Naive thymus-derived CD4-positive, alpha-beta T cell (primary cell): Measurements from ENCODE around the gene LPP. TPM values are rescaled to one million over a fixed set of nuclear protein-coding genes. Genes with fewer than 3 reads are reported as not detected.
A peak's percentile ranks its signal among the peaks of the same experiment; 100 is the strongest.

Experiments
- ATAC-seq: fragments of 150-1000 bp; cut with Tn5 transposase; 2 replicates; pipeline ENCODE4 v1.10.0; 2021; ENCODE audit warnings: mild to moderate bottlenecking, moderate library complexity
- CTCF ChIA-PET: fragments of 350-600 bp; sonication (Branson Sonifier 250); formaldehyde crosslinking; loops from one replicate; lab custom pipeline; 2021; ENCODE audit warnings: antibody characterized with exemption; lab: Charles Lee
- POLR2A ChIA-PET: fragments of 350-600 bp; sonication (Branson Sonifier 250); formaldehyde crosslinking; loops from one replicate; lab custom pipeline; 2021; ENCODE audit warnings: antibody characterized with exemption, inconsistent platforms; lab: Charles Lee
- DNase-seq, 9 donors: peaks; one replicate each; pipeline versions ENCODE4 v3.0.0 to v3.0.0-alpha.2; 2020 to 2022; ENCODE audit warnings: mixed read lengths in 1 of 9
- H3K27ac ChIP-seq: one replicate; pipeline ENCODE4 v1.7.0; 2013; ENCODE audit warnings: mild to moderate bottlenecking, low read depth, low read length, moderate library complexity
- H3K27me3 ChIP-seq, 2 donors: one replicate each; pipeline ENCODE4 v1.7.0; 2013; ENCODE audit warnings: low read length in 2 of 2, mild to moderate bottlenecking in 2 of 2, moderate library complexity in 2 of 2; ENCODE audit not compliant: control insufficient read depth in 2 of 2, insufficient read depth in 2 of 2
- H3K36me3 ChIP-seq, 3 experiments: 1 replicate in 2 of 3; 2 replicates in 1 of 3; pipeline ENCODE4 v1.7.0; 2013; ENCODE audit warnings: low read length in 3 of 3, mild to moderate bottlenecking in 3 of 3, moderate library complexity in 1 of 3; ENCODE audit not compliant: insufficient read depth in 3 of 3, control insufficient read depth in 2 of 3
- H3K4me1 ChIP-seq, 2 donors: one replicate each; pipeline ENCODE4 v1.7.0; 2013; ENCODE audit warnings: low read length in 2 of 2, mild to moderate bottlenecking in 2 of 2, moderate library complexity in 1 of 2; ENCODE audit not compliant: control insufficient read depth in 2 of 2, insufficient read depth in 2 of 2
- H3K4me3 ChIP-seq: 2 replicates; pipeline ENCODE4 v1.7.0; 2013; ENCODE audit warnings: mild to moderate bottlenecking, low read length
- H3K9me3 ChIP-seq, 3 experiments: 1 replicate in 2 of 3; 2 replicates in 1 of 3; pipeline ENCODE4 v1.7.0; 2013; ENCODE audit warnings: low read length in 3 of 3; ENCODE audit not compliant: control insufficient read depth in 2 of 3
- H3K27ac Mint-ChIP-seq, 9 donors: one replicate each; pipeline ENCODE4 v1.8.0; 2020 to 2022; ENCODE audit warnings: mixed read lengths in 9 of 9, mild to moderate bottlenecking in 8 of 9, moderate library complexity in 5 of 9, inconsistent platforms in 2 of 9
- H3K27me3 Mint-ChIP-seq, 5 donors: one replicate each; pipeline ENCODE4 v1.8.0; 2021 to 2022; ENCODE audit warnings: mixed read lengths in 5 of 5, mild to moderate bottlenecking in 1 of 5
- H3K36me3 Mint-ChIP-seq, 5 donors: one replicate each; pipeline ENCODE4 v1.8.0; 2020 to 2022; ENCODE audit warnings: mixed read lengths in 5 of 5, mild to moderate bottlenecking in 3 of 5, inconsistent platforms in 1 of 5
- H3K4me1 Mint-ChIP-seq, 7 donors: one replicate each; pipeline ENCODE4 v1.8.0; 2020 to 2022; ENCODE audit warnings: mixed read lengths in 7 of 7, mild to moderate bottlenecking in 3 of 7, inconsistent platforms in 1 of 7
- H3K4me3 Mint-ChIP-seq, 10 donors: one replicate each; pipeline ENCODE4 v1.8.0; 2020 to 2022; ENCODE audit warnings: mild to moderate bottlenecking in 10 of 10, mixed read lengths in 10 of 10, moderate library complexity in 6 of 10, inconsistent platforms in 2 of 10
- H3K9me3 Mint-ChIP-seq, 11 donors: one replicate each; pipeline ENCODE4 v1.8.0; 2020 to 2022; ENCODE audit warnings: mixed read lengths in 11 of 11, mild to moderate bottlenecking in 4 of 11, inconsistent platforms in 1 of 11, moderate library complexity in 1 of 11
- intact Hi-C, 2 donors: fragments of 100-400 bp; cut with micrococcal nuclease; formaldehyde crosslinking; loops; one replicate each; pipeline ENCODE4 v1.15.1; 2023
- polyA plus RNA-seq, 2 donors: library from polyadenylated mRNA; unstranded; fragments of 300-500 nt; fragmentation: Illumina TruSeq; gene quantifications; one replicate each; pipeline ENCODE4 v1.2.3, GENCODE V29; 2021
- total RNA-seq, 6 experiments: library from RNA in 5 of 6; stranded (reverse) in 5 of 6; gene quantifications; 1 replicate in 5 of 6; 2 replicates in 1 of 6; pipeline ENCODE4 v1.2.3 and lab custom pipeline; 2021 to 2026

LPP gene
- total and polyA plus RNA-seq, 7 experiments from 2014 or later: 10.3 to 95.2 (median 19.5) TPM

DNA sequence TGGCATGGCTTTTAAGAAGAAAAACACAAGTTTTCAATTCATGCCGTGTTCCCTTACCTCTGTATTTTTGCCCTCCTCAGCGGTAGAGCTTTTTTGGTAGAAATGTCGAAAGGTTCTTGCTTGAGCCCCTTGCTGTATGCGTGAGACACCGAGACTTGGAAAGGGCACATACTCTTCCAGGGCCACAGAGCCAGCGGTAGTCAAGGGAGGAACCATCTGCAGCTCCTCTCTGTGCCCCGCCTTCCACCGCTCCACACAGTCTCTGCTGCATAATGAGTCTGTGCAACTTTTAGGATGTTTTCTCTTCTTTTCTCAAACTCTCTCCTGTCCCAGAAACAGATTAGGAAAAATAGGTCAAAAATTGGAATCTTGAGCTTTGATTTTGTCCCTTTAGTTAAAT, 77.5 kb downstream of the LPP start:
- H3K27me3 Mint-ChIP-seq: no peaks in the 10 kb centered on the region
- intact Hi-C loops: no loop called here
- H3K27me3 ChIP-seq: no peaks in the 10 kb centered on the region
- H3K4me3 Mint-ChIP-seq: no peak overlapping the region
- no peak for ATAC-seq
- no peaks in the 10 kb centered on the region for H3K36me3 ChIP-seq
- H3K9me3 Mint-ChIP-seq: peaks cover 0 to 4% (median 0%) of the 10 kb centered on the region in 11 donors
- ChIA-PET POLR2A (no interaction called here), CTCF (interaction anchor here (0.7 to 0.8 kb wide), 2 partner anchors 84 to 421 kb away, joined by 3 read pairs; no protein-coding TSS in a partner anchor)
- peaks cover 0 to 21% (median 9%) of the 10 kb centered on the region in 7 donors for H3K4me1 Mint-ChIP-seq
- H3K36me3 Mint-ChIP-seq: peaks cover 9 to 62% (median 43%) of the 10 kb centered on the region in 5 donors
- no peak overlapping the region for H3K27ac Mint-ChIP-seq
- no peaks in the 10 kb centered on the region for H3K9me3 ChIP-seq
- no peak for DNase-seq
- H3K4me1 ChIP-seq: no peaks in the 10 kb centered on the region
- no peak overlapping the region for H3K27ac ChIP-seq
- no peak overlapping the region for H3K4me3 ChIP-seq

DNA sequence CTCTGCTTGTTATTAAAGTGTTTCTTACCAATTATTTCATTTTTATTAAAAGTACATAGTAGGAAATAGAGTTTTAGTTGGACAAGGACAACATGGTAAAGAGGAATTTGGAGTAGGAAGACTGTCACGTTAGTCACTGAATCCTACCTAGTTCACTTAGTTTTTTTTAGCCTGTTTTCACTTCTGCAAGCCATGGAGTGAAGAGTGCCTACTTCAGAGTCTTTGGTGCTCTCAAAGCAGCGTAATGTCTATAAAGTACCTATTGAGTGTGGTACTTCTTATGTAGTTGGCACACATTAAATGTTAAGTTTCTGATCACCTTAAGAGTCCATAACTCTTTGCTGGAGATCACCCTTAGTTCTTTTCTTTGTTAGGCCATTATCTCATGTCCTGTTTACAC, 78.7 kb downstream of the LPP start:
- Mint-ChIP-seq H3K27me3 (no peaks in the 10 kb centered on the region), H3K4me1 (peaks cover 7 to 22% (median 14%) of the 10 kb centered on the region in 7 donors), H3K36me3 (peaks cover 9 to 56% (median 40%) of the 10 kb centered on the region in 5 donors), H3K27ac (no peak overlapping the region), H3K9me3 (peaks cover 0 to 4% (median 0%) of the 10 kb centered on the region in 11 donors), H3K4me3 (no peak overlapping the region)
- POLR2A ChIA-PET: no interaction called here
- DNase-seq (no peak), ATAC-seq (no peak)
- no peak overlapping the region for H3K27ac ChIP-seq
- no peaks in the 10 kb centered on the region for H3K36me3 ChIP-seq
- intact Hi-C loops: no loop called here
- no peaks in the 10 kb centered on the region for H3K9me3 ChIP-seq
- no peaks in the 10 kb centered on the region for H3K27me3 ChIP-seq
- no peak overlapping the region for H3K4me3 ChIP-seq
- CTCF ChIA-PET: no interaction called here
- H3K4me1 ChIP-seq: no peaks in the 10 kb centered on the region

DNA sequence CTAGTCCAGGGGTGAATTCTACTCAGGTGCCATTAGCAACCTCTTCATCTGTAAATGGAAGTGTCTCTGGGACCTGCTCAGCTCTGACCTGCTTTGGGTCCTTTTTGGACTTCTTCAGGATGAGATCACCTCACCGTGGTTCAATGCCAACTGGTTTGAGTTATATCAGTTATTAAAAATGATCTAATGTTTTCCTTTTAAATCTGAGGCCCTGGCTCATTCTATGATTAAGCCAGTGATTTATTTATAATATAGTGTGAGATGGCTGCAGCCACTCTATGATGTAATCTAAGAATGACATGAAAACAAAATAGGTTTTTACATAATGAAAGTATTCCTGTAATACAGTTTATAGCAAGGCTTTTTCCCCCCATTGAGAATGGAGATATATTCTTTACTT, 79.4 kb downstream of the LPP start:
- DNase-seq (no peak), ATAC-seq (no peak)
- intact Hi-C loops: no loop called here
- ChIA-PET POLR2A (no interaction called here), CTCF (no interaction called here)
- no peak overlapping the region for H3K4me3 ChIP-seq
- Mint-ChIP-seq H3K4me1 (peaks cover 7 to 26% (median 15%) of the 10 kb centered on the region in 7 donors), H3K27me3 (no peaks in the 10 kb centered on the region), H3K27ac (peak overlapping the region in 1 of 9 donors; percentile 14), H3K4me3 (no peak overlapping the region), H3K9me3 (peaks cover 0 to 4% (median 0%) of the 10 kb centered on the region in 11 donors), H3K36me3 (peaks cover 9 to 49% (median 33%) of the 10 kb centered on the region in 5 donors)
- no peak overlapping the region for H3K27ac ChIP-seq
- no peaks in the 10 kb centered on the region for H3K4me1 ChIP-seq
- H3K9me3 ChIP-seq: no peaks in the 10 kb centered on the region
- no peaks in the 10 kb centered on the region for H3K36me3 ChIP-seq
- H3K27me3 ChIP-seq: no peaks in the 10 kb centered on the region

DNA sequence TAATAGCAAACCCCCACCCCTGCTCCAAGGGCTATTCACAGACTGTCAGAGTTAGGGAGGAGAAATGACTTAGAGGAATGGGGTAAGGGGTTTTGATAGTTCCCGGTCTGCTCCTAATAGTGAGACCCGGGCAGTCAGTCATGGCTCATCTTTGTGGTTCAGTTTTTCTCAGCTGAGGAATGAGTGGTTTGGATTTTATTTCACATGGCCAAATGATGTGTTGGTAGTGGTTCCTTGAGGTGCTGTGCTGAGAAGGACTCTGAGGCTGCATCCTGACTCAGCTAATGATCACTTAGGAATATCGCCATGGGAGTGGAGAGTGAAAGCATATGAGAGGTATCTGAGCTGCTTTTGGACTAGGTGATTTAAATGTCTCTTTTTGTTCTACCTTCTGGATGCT, 80.2 kb downstream of the LPP start:
- H3K4me3 ChIP-seq: no peak overlapping the region
- DNase-seq (no peak), ATAC-seq (no peak)
- no peaks in the 10 kb centered on the region for H3K9me3 ChIP-seq
- H3K27me3 ChIP-seq: no peaks in the 10 kb centered on the region
- no peak overlapping the region for H3K27ac ChIP-seq
- ChIA-PET POLR2A (no interaction called here), CTCF (no interaction called here)
- Mint-ChIP-seq H3K9me3 (peaks cover 0 to 4% (median 0%) of the 10 kb centered on the region in 11 donors), H3K36me3 (peaks cover 9 to 50% (median 32%) of the 10 kb centered on the region in 5 donors), H3K27ac (peak overlapping the region in 1 of 9 donors; percentile 14), H3K4me1 (peaks cover 7 to 27% (median 15%) of the 10 kb centered on the region in 7 donors), H3K4me3 (no peak overlapping the region), H3K27me3 (no peaks in the 10 kb centered on the region)
- no peaks in the 10 kb centered on the region for H3K4me1 ChIP-seq
- H3K36me3 ChIP-seq: no peaks in the 10 kb centered on the region
- intact Hi-C loops: no loop called here

DNA sequence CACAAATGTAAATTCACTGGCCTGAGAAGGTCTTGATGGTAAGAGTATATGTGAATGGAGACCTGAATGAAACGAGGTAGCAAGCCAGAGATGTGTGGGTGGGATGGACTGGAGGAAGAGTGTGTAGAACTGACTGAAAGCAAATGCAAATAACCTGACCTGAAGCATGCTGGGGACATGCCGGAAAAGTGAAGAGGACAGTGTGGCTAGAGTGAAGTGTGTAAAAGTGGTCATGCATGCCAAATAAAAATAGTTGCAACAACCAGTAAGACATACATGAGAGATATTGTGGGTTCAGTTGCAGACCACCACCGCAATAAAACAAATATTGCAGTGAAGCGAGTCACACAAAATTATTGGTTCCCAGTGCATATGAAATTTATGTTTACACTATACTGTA, 82.3 kb downstream of the LPP start:
- ATAC-seq (no peak), DNase-seq (no peak)
- no peak overlapping the region for H3K27ac ChIP-seq
- intact Hi-C loops: no loop called here
- Mint-ChIP-seq H3K4me3 (no peak overlapping the region), H3K36me3 (peaks cover 14 to 49% (median 26%) of the 10 kb centered on the region in 5 donors), H3K4me1 (peaks cover 7 to 34% (median 15%) of the 10 kb centered on the region in 7 donors), H3K9me3 (peaks cover 0 to 4% (median 0%) of the 10 kb centered on the region in 11 donors), H3K27me3 (no peaks in the 10 kb centered on the region), H3K27ac (no peak overlapping the region)
- H3K4me3 ChIP-seq: no peak overlapping the region
- CTCF ChIA-PET: no interaction called here
- H3K9me3 ChIP-seq: no peaks in the 10 kb centered on the region
- POLR2A ChIA-PET: no interaction called here
- H3K4me1 ChIP-seq: no peaks in the 10 kb centered on the region
- no peaks in the 10 kb centered on the region for H3K36me3 ChIP-seq
- H3K27me3 ChIP-seq: no peaks in the 10 kb centered on the region

DNA sequence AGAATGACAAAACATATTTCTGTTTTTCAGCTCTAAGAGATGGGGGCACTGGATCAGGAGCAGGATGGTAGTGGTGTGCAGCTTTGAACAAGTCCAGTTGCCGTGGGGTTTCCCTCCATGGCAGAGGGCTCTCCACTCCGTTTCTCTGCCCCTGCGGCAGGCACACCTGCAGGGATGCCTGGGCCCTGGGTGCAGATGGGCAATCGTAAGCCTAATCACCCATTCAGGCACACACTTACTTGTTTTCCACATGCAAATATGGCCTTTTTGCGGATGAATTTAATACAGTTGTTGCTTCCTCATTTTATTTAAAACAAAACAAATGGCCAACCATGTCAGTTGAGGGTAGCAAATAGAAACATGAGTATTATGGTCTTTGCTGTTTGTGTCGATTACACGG, 85.1 kb downstream of the LPP start:
- Mint-ChIP-seq H3K4me3 (no peak overlapping the region), H3K27me3 (no peaks in the 10 kb centered on the region), H3K36me3 (peaks cover 11 to 34% (median 19%) of the 10 kb centered on the region in 5 donors), H3K4me1 (peaks cover 7 to 35% (median 15%) of the 10 kb centered on the region in 7 donors), H3K9me3 (peaks cover 0 to 4% (median 0%) of the 10 kb centered on the region in 11 donors), H3K27ac (no peak overlapping the region)
- POLR2A ChIA-PET: no interaction called here
- Histone ChIP-seq H3K36me3 (no peaks in the 10 kb centered on the region), H3K9me3 (no peaks in the 10 kb centered on the region), H3K4me3 (no peak overlapping the region), H3K27me3 (no peaks in the 10 kb centered on the region), H3K4me1 (no peaks in the 10 kb centered on the region), H3K27ac (no peak overlapping the region)
- CTCF ChIA-PET: no interaction called here
- intact Hi-C loops: no loop called here
- DNase-seq (no peak), ATAC-seq (no peak)

DNA sequence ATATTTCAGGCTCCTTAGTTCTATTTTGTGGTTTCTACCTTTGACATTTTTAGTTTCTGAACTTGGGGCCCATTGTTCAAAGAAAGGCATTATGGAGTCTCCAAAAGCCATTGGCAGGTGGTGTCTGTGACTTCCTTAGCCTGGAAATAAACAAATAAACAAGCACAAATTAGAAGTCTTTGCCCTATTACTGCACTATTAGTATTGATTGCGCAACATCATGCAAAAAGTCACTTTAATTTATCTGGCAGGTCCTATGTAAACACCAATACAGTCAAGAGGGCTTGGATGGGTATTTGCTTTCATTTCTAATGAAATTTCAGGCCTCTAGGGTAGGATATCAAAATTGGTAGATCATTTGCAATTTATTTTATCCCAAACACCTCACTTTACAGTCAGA, 85.6 kb downstream of the LPP start:
- Mint-ChIP-seq H3K36me3 (peaks cover 10 to 30% (median 19%) of the 10 kb centered on the region in 5 donors), H3K4me3 (no peak overlapping the region), H3K9me3 (no peaks in the 10 kb centered on the region), H3K4me1 (peaks cover 6 to 30% (median 15%) of the 10 kb centered on the region in 7 donors), H3K27me3 (no peaks in the 10 kb centered on the region), H3K27ac (no peak overlapping the region)
- Histone ChIP-seq H3K4me1 (no peaks in the 10 kb centered on the region), H3K36me3 (no peaks in the 10 kb centered on the region), H3K9me3 (no peaks in the 10 kb centered on the region), H3K27ac (no peak overlapping the region), H3K4me3 (no peak overlapping the region), H3K27me3 (no peaks in the 10 kb centered on the region)
- DNase-seq (no peak), ATAC-seq (no peak)
- ChIA-PET POLR2A (interaction anchor here (0.7 kb wide), 1 partner anchor 10 kb away, joined by 3 read pairs; no protein-coding TSS in a partner anchor), CTCF (no interaction called here)
- intact Hi-C loops: no loop called here
